ENCODE measurements around the gene PLAC9.
"Not testable (repeated sequence)": the region's sequence is repeated elsewhere in the genome, so short reads cannot be mapped to it uniquely, and the experiment has no call there.

Gene PLAC9

GRCh38 chr10:80140251-80140650 is 7.7 kb downstream of the PLAC9 start:
- DNase-seq: no peak

DNA sequence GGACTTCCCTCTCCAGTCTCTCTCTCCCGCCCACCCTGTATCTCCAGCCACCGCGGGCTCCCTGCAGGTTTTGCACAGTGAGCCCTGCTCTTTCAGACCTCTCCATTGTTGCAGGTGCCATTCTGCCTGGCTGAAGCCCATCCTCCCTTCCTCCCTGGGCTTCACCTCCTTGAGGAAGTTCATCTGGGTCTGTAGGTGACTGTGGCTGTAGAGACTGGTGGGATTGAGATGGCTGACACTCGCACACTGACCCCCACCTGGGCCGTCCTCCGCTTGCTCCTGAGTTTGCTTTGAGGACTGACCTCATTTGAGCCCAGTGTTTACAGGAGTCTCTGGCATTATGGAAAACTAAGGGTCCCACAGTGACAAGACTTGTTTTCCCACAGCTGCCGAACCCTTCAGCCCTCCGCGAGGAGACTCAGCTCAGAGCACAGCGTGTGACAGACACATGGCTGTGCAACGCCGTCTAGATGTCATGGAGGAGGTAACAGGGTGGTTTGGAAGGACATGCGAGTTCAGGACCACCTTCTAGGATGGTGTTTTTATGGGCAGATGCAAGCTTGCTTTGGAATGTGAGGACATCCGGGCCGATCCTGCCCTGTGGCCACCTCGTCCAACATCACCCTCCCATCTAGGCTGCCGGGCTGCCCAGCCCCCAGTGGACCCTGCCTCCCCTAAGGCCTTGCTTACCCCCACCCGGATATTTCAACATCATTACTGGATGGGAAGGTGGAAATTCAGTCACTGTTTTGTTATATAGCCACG is 9.3 kb downstream of the PLAC9 start:
- no peak for DNase-seq

DNA sequence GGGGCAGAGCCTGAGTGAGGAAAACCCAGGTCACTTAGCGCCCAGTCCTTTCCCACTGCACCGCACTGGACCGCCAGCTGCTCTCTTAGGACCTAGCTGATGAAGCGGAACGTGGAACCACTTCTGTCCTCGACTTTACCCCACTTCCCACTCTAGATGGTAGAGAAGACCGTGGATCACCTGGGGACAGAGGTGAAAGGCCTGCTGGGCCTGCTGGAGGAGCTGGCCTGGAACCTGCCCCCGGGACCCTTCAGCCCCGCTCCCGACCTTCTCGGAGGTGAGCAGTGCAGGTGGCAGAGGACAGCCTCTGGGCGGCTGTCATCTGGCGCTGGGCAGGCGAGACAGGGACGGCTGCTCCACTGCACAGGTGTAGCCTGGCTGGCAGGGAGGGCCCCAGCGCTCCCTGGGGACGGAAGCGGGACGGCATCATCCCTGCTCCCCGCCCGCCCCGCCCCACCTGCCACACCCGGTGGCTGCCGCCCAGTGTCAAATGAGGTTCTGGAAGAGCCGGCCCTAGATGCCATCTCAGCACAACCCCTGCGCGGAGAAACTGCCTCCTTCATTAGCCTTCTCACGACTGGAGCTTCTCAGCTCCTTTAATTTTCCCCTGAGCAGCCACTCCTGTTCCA is 11.7 kb downstream of the PLAC9 start:
- no peak for DNase-seq

DNA sequence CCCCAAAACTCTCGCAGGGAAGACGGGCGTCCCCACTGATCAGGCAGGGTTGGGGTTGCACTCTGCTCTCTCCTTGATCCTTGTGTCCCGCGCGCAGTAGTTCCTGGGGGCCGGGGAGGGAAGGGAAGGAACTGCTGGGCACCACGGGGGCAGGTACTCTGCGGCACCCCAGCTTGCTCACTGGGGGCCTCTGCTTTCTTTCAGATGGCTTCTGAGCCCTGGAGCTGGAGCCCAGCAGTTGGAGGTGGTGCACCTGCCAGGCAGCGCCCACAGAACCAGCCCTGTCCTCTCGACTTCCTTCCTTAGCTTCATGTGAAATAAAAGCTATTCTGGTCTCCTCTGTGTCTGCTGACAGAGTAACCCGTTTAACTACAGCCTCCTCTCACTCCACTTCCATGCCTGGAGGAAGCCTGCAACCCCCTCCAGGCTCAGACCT is 12.2 kb downstream of the PLAC9 start:
- no peak for DNase-seq

DNA sequence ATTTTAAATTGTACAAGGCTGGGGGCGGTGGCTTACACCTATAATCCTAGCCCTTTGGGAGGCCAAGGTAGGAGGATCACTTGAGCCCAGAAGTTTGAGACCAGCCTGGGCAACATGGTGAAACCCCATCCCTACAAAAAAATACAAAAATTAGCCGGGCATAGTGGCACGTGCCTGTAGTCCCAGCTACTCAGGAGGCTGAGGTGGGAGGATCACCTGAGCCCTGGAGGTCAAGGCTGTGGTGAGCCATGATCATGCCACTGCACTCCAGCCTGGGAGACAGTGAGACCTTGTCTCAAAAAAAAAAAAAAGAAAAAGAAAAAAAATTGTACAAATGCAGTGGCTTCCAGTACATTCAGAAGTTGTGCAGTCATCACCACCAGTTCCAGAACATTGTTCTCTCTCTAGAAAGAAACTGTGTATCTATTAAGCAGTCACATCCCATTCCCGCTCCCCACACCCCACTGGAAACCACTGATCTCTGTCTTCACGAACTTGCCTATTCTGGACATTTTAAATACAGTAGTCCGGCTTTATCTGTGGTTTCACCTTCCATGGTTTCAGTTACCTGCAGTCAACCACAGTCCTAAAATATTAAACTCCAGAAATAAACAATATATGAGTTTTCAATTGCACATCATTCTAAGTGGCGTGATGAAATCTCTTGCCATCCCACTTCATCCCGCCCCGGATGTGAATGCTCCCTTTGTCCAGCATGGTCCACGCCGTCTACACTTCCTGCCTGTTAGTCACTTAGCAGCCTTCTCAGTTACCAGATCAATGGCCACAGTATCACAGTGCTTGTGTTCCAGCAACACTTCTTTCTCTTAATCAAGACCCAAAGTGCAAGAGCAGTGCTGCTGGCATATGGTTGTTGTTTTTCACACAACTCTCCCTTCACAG is 13.1 kb downstream of the PLAC9 start:
- not testable (repeated sequence) for DNase-seq

DNA sequence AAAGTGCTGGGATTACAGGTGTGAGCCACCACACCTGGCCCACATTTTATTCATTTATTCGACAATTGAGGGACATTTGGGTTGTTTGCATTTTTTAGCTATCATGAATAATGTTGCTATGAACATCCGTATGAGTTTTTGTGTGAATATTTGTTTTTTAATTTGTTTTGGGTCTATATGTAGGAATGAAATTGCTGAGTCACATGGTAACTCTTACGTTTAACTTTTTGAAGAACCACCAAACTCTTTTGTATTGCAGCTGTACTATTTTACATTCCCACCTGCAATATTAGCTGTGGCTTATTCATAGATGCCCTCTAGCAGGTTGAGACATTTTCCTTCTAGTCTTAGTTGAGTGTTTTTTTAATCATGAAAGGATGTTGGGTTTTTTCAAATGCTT is 14.4 kb downstream of the PLAC9 start:
- DNase-seq: no peak

- no peak for DNase-seq
Measured at GRCh38 chr10:80148166-80148805, 15.8 kb downstream of the PLAC9 start.

- no peak for DNase-seq
Measured at GRCh38 chr10:80149123-80149522, 16.6 kb downstream of the PLAC9 start.

GRCh38 chr10:80150172-80150571 is 17.6 kb downstream of the PLAC9 start:
- no peak for DNase-seq

- DNase-seq: no peak
Measured at GRCh38 chr10:80152820-80153219, 20.3 kb downstream of the PLAC9 start.

DNA sequence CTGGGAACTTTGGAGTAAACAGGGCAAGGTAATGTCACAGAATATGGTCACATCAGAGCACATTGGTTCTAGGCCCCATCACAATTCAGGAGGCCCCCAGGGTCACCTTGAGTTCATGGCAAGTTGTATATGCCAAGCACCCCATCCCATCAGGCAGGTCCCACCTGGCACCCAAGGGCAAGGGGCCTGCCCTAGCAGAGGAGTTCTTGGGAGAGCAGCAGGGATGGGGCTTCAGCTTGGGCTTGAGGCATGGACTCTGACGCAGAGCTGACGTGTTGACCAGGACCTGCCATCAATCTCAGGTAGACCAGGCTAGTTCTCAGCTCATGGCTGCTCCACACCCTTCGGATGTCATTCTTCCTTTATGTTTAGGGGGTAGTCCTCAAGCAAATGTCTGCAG is 20.9 kb downstream of the PLAC9 start:
- no peak for DNase-seq

DNA sequence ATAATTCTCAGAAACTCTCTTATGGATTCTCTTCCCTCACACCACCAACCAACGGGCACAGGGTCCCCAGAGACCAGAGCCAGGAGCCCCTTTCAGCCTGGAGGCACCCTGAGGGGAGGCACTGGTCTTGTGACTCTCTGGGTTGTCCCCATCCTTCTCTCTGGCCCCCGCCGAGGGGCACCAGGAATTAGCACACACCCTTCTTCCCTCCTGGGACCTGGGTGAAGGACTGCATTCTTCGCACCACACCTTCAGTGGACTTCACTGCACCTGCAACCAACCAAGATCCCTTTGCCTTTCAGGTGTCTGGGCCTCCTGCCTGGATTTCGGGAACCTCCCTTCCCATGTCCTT is 22.1 kb downstream of the PLAC9 start:
- no peak for DNase-seq

DNA sequence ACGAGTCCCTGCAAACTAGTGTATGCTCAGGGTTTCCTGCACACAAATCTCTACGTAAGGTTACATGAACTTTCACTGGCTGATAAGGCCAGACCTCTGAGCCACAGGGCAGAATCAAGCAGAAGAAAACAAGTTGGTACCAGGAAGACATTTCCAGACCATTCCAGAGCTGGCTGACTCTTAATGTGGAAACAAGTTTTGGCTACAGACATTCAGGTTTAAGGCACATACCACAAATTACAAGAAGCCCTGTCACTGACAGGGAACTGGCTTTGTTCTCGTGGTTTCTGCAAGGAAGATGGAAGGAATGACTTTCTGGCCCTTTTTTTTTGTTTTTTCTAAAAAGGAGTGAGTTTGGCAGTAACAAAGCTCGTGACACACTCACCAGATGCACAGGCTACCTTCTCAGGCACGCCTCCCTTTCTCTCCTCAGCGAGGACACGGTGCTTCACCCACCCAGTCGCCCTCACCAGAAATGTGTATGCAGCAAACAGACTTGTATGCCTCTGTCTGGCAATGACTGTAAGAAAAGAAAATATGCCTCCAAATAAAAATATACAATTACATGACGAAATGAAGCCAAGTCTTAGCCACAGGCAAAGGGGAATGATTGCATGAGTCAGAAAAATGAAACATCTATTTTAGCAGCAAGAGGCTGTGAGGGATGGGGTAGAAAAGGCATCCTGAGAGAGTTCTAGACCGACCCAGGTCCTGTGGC is 22.6 kb downstream of the PLAC9 start:
- no peak for DNase-seq

- DNase-seq: no peak
Measured at GRCh38 chr10:80155696-80156215, 23.2 kb downstream of the PLAC9 start.

DNA sequence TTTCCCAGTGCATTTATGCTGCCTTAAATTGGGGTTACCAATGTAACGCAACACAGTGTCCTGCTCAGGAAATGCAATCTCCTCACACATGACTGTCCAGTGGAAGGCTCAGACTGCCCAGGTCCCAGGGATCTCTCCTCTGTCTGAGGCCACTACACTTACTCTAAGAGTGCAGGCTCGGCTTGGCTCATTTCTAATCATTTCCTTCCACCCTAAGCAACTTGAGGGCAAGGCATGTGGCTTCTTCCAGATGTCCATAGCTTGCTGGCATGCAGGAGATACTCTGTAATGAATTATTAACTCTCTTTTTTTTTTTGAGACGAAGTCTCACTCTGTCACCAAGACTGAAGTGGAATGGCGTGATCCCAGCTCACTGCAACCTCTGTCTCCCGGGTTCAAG is 23.7 kb downstream of the PLAC9 start:
- DNase-seq: no peak

DNA sequence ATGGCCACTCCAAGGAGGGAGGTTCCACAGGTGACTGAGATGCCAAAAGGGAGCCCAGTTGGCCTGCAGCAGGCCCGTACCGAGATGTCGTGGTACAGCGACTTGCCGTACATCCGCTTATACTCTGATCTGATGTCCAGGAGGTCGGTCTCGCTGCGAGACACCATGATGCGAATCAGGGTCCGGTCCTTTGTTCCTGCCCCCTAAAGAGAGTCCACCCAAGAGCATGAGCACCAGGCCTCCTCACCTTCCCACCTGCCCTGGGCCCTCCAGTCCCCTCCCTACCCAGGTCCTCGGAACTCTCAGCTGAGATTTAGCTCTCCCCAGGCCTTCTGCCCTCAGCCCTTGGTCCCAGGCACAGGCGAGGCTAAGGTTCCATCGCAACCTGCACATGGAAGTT is 25.0 kb downstream of the PLAC9 start:
- DNase-seq: no peak

DNA sequence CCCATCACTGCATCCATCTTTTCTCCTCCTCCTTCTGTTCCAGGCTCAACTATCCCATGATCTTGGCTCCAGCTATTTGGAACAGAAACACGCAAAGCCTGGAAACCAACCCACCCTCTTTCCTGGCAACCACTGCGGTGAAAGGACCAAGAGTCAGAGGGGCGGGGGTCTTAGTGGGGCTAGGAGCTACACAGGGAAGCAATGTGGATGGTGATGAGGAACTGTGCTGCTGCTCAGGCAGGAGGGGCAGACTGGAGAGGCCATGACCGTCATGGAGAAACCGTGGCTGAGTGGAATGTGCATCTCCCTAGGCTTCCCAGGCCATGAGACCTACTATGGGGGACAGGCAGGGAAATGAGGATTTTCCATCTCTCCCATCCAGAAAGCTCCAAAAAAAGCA is 25.6 kb downstream of the PLAC9 start:
- no peak for DNase-seq

- no peak for DNase-seq
Measured at GRCh38 chr10:80158598-80159127, 26.1 kb downstream of the PLAC9 start.

GRCh38 chr10:80159166-80159873 is 26.8 kb downstream of the PLAC9 start:
- no peak for DNase-seq

DNA sequence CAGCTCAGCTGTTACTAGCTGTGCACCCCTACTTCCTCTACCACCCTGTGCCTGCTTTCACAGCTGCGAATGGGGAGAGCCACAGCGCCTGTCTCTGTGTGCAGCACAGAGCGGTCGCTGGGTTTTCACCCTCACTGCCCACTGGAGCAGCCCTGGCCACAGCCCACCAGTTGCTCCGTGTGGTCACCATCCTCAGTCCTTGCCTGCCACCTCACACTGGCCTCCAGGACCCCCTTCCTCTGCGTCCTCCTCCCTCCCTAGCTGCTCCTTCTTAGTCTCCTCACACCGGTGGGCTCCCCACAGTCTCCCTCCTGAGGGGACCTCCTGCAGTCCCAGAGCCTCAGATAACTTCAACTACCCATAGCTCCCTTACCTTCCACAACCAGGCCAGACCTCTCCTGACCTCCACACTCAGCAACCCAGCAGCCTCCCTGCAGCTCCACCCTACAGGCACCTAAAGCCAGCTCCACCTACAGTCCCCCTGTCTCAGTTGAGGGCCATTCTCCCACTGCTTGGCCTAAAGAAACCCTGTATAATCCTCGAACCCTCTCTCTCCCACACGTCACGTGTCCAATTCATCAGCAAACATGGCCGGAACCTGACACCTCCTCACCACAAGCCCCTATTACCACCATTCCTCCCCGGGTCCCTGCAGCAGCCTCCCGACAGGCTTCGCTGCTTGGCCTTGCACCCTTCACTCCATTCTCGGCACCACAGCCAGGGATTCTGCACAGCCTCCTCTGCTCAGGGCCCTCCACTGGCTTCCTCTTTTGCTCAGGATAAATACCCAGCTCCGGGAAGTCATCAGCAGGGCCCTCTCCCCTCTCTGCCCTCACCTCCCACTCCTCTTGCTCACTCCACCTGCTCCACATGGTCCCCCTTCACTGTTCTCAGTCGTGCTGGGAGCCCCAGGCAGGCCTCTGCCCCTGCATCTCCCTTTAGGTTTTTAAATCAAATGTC is 28.1 kb downstream of the PLAC9 start:
- no peak for DNase-seq
